HEK293 (cell line): Measurements from ENCODE around the gene NOVA1.

ENCODE experiments used
- CTCF ChIA-PET: fragments of 350-600 bp; formaldehyde crosslinking; extraction: SDS; loops from one replicate; lab custom pipeline; 2021; ENCODE audit warnings: antibody characterized with exemption; lab: Yijun Ruan, JAX
- POLR2A ChIA-PET: fragments of 300-600 bp; formaldehyde crosslinking; extraction: SDS; loops from one replicate; lab custom pipeline; 2020; ENCODE audit warnings: antibody characterized with exemption, inconsistent platforms; lab: Yijun Ruan, JAX
- H3K27ac ChIP-seq: fragments of 200-500 bp; sonication (Bioruptor generic); 2 replicates; pipeline ENCODE4 v1.5.1; 2014; ENCODE audit warnings: low read depth, low read length, control low read depth, inconsistent platforms; ENCODE audit errors: extremely low read depth
- H3K36me3 ChIP-seq, 2 experiments: fragments of 200-500 bp in 1 of 2; sonication (Bioruptor generic) in 1 of 2; 1 replicate in 1 of 2; 2 replicates in 1 of 2; pipeline ENCODE4 v1.5.1; 2014 to 2017; ENCODE audit warnings: inconsistent platforms in 2 of 2, low read length in 2 of 2; ENCODE audit not compliant: control insufficient read depth in 2 of 2, insufficient read depth in 1 of 2
- H3K4me1 ChIP-seq: fragments of 200-500 bp; sonication (Bioruptor generic); 2 replicates; pipeline ENCODE4 v1.5.1; 2014; ENCODE audit warnings: mild to moderate bottlenecking, low read length, inconsistent platforms; ENCODE audit not compliant: control insufficient read depth, insufficient read depth
- H3K4me3 ChIP-seq: 2 replicates; pipeline ENCODE4 v1.5.1; 2011; ENCODE audit warnings: low read depth, mild to moderate bottlenecking, control low read depth, low read length, moderate library complexity
- H3K9me3 ChIP-seq: fragments of 200-500 bp; sonication (Bioruptor generic); 2 replicates; pipeline ENCODE4 v1.5.1; 2014; ENCODE audit warnings: low read depth, low read length, inconsistent platforms; ENCODE audit not compliant: control insufficient read depth, insufficient read depth
- GLIS2 ChIP-seq: fragments of 450-650 bp; formaldehyde crosslinking; IDR thresholded peaks from 2 replicates; pipeline ENCODE4 v1.5.1; 2016; ENCODE audit warnings: missing biosample characterization, missing genetic modification characterization
- KLF10 ChIP-seq: fragments of 450-650 bp; IDR thresholded peaks from 2 replicates; pipeline ENCODE4 v1.5.1; 2018; ENCODE audit warnings: missing biosample characterization, mild to moderate bottlenecking, missing genetic modification characterization
- SP2 ChIP-seq: fragments of 450-650 bp; formaldehyde crosslinking; IDR thresholded peaks from 2 replicates; pipeline ENCODE4 v1.5.1; 2016; ENCODE audit warnings: missing biosample characterization, missing genetic modification characterization
- ZEB2 ChIP-seq: fragments of 450-650 bp; formaldehyde crosslinking; IDR thresholded peaks from 2 replicates; pipeline ENCODE4 v1.5.1; 2016; ENCODE audit warnings: missing biosample characterization, missing genetic modification characterization
- ZNF133 ChIP-seq: fragments of 450-650 bp; formaldehyde crosslinking; IDR thresholded peaks from 2 replicates; pipeline ENCODE4 v1.5.1; 2016; ENCODE audit warnings: missing biosample characterization, missing genetic modification characterization
- ZNF146 ChIP-seq: fragments of 450-650 bp; formaldehyde crosslinking; IDR thresholded peaks from 2 replicates; pipeline ENCODE4 v1.5.1; 2016; ENCODE audit warnings: missing biosample characterization, missing genetic modification characterization
- ZNF202 ChIP-seq: fragments of 450-650 bp; formaldehyde crosslinking; IDR thresholded peaks from 2 replicates; pipeline ENCODE4 v1.5.1; 2016; ENCODE audit warnings: missing biosample characterization, missing genetic modification characterization, borderline replicate concordance
- ZNF221 ChIP-seq: fragments of 450-650 bp; formaldehyde crosslinking; IDR thresholded peaks from 2 replicates; pipeline ENCODE4 v1.5.1; 2017; ENCODE audit warnings: missing biosample characterization, missing genetic modification characterization, borderline replicate concordance
- ZNF529 ChIP-seq: fragments of 450-650 bp; formaldehyde crosslinking; IDR thresholded peaks from 2 replicates; pipeline ENCODE4 v1.5.1; 2017; ENCODE audit warnings: missing genetic modification characterization, missing biosample characterization; ENCODE audit not compliant: insufficient replicate concordance
- ZNF544 ChIP-seq: fragments of 450-650 bp; formaldehyde crosslinking; IDR thresholded peaks from 2 replicates; pipeline ENCODE4 v1.5.0; 2017; ENCODE audit warnings: missing biosample characterization, missing genetic modification characterization
- ZNF549 ChIP-seq: fragments of 450-650 bp; IDR thresholded peaks from 2 replicates; pipeline ENCODE4 v1.5.1; 2018; ENCODE audit warnings: missing biosample characterization, missing genetic modification characterization, mild to moderate bottlenecking, inconsistent platforms, moderate library complexity
- ZNF660 ChIP-seq: fragments of 450-650 bp; IDR thresholded peaks from 2 replicates; pipeline ENCODE4 v1.5.1; 2018; ENCODE audit warnings: missing biosample characterization, mild to moderate bottlenecking, missing genetic modification characterization
- ZNF664 ChIP-seq: fragments of 450-650 bp; formaldehyde crosslinking; IDR thresholded peaks from 2 replicates; pipeline ENCODE4 v1.5.1; 2016; ENCODE audit warnings: missing biosample characterization, missing genetic modification characterization
- TF ChIP-seq, protein P1 (sequence below): fragments of 450-650 bp; formaldehyde crosslinking; IDR thresholded peaks from 2 replicates; pipeline ENCODE4 v1.5.1; 2016; ENCODE audit warnings: missing biosample characterization, missing genetic modification characterization, borderline replicate concordance
- TF ChIP-seq, protein P2 (sequence below): fragments of 450-650 bp; formaldehyde crosslinking; IDR thresholded peaks from 2 replicates; pipeline ENCODE4 v1.5.1; 2017; ENCODE audit warnings: missing biosample characterization, missing genetic modification characterization
- TF ChIP-seq, protein P3 (sequence below): fragments of 450-650 bp; formaldehyde crosslinking; optimal IDR thresholded peaks from 2 replicates; pipeline ENCODE3; 2016; ENCODE audit warnings: missing biosample characterization, mild to moderate bottlenecking, missing genetic modification characterization
- TF ChIP-seq, protein P4 (sequence below): fragments of 450-650 bp; formaldehyde crosslinking; IDR thresholded peaks from 2 replicates; pipeline ENCODE4 v1.5.1; 2016; ENCODE audit warnings: missing biosample characterization, missing genetic modification characterization
- TF ChIP-seq, protein P5 (sequence below): fragments of 450-650 bp; formaldehyde crosslinking; IDR thresholded peaks from 2 replicates; pipeline ENCODE4 v1.5.0; 2017; ENCODE audit warnings: missing biosample characterization, missing genetic modification characterization, borderline replicate concordance
- TF ChIP-seq, protein P6 (sequence below): fragments of 450-650 bp; formaldehyde crosslinking; conservative IDR thresholded peaks from 2 replicates; pipeline ENCODE4 v1.5.1; 2016; ENCODE audit warnings: low read depth, missing biosample characterization, missing genetic modification characterization

The NOVA1 gene

DNA sequence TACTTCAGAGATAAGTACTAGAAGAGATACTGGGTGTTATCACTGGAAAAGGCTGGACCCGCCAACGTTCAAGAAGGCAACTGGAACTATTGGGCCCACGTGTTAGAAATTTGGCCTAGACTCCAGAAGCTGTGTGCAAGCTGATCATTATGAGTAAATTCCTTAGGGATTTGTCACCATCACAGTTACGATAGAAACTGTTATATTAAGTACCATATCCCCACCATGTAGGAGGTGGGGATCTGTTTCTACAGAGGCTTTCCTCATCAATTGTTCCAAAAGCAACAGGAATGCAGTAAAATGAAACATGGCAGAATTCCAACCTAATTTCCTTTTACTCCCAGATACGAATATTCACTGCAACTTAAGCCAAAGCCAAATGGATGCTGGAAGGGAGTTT lies 170.7 kb downstream of the NOVA1 start:
- H3K27ac ChIP-seq, result no peak overlapping the region

More for the DNA sequence above, 170.7 kb downstream of the NOVA1 start:
- ChIA-PET CTCF (no interaction called here), POLR2A (no interaction called here)
- no peaks in the 10 kb centered on the region for H3K36me3 ChIP-seq
- H3K4me3 ChIP-seq, result no peak overlapping the region
- TF ChIP-seq, protein P1, sequence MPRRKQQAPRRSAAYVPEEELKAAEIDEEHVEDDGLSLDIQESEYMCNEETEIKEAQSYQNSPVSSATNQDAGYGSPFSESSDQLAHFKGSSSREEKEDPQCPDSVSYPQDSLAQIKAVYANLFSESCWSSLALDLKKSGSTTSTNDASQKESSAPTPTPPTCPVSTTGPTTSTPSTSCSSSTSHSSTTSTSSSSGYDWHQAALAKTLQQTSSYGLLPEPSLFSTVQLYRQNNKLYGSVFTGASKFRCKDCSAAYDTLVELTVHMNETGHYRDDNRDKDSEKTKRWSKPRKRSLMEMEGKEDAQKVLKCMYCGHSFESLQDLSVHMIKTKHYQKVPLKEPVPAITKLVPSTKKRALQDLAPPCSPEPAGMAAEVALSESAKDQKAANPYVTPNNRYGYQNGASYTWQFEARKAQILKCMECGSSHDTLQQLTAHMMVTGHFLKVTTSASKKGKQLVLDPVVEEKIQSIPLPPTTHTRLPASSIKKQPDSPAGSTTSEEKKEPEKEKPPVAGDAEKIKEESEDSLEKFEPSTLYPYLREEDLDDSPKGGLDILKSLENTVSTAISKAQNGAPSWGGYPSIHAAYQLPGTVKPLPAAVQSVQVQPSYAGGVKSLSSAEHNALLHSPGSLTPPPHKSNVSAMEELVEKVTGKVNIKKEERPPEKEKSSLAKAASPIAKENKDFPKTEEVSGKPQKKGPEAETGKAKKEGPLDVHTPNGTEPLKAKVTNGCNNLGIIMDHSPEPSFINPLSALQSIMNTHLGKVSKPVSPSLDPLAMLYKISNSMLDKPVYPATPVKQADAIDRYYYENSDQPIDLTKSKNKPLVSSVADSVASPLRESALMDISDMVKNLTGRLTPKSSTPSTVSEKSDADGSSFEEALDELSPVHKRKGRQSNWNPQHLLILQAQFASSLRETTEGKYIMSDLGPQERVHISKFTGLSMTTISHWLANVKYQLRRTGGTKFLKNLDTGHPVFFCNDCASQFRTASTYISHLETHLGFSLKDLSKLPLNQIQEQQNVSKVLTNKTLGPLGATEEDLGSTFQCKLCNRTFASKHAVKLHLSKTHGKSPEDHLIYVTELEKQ (tag by site-specific recombination), result no peak
- no peak for TF ChIP-seq ZNF221 (tag by site-specific recombination)
- no peak for TF ChIP-seq ZNF664 (tag by site-specific recombination)
- TF ChIP-seq KLF10 (tag by site-specific recombination), result no peak
- TF ChIP-seq ZNF529 (tag by site-specific recombination), result no peak
- TF ChIP-seq ZNF202, result no peak
- no peak for TF ChIP-seq ZEB2 (tag by site-specific recombination)
- TF ChIP-seq, protein P2, sequence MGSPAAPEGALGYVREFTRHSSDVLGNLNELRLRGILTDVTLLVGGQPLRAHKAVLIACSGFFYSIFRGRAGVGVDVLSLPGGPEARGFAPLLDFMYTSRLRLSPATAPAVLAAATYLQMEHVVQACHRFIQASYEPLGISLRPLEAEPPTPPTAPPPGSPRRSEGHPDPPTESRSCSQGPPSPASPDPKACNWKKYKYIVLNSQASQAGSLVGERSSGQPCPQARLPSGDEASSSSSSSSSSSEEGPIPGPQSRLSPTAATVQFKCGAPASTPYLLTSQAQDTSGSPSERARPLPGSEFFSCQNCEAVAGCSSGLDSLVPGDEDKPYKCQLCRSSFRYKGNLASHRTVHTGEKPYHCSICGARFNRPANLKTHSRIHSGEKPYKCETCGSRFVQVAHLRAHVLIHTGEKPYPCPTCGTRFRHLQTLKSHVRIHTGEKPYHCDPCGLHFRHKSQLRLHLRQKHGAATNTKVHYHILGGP, result no peak
- no peak for TF ChIP-seq ZNF133 (tag by site-specific recombination)
- TF ChIP-seq, protein P3, sequence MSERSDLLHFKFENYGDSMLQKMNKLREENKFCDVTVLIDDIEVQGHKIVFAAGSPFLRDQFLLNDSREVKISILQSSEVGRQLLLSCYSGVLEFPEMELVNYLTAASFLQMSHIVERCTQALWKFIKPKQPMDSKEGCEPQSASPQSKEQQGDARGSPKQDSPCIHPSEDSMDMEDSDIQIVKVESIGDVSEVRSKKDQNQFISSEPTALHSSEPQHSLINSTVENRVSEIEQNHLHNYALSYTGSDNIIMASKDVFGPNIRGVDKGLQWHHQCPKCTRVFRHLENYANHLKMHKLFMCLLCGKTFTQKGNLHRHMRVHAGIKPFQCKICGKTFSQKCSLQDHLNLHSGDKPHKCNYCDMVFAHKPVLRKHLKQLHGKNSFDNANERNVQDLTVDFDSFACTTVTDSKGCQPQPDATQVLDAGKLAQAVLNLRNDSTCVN (tag by site-specific recombination), result no peak
- TF ChIP-seq, protein P4, sequence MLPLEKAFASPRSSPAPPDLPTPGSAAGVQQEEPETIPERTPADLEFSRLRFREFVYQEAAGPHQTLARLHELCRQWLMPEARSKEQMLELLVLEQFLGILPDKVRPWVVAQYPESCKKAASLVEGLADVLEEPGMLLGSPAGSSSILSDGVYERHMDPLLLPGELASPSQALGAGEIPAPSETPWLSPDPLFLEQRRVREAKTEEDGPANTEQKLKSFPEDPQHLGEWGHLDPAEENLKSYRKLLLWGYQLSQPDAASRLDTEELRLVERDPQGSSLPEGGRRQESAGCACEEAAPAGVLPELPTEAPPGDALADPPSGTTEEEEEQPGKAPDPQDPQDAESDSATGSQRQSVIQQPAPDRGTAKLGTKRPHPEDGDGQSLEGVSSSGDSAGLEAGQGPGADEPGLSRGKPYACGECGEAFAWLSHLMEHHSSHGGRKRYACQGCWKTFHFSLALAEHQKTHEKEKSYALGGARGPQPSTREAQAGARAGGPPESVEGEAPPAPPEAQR, result no peak
- no peak for TF ChIP-seq ZNF549 (tag by site-specific recombination)
- no peak for TF ChIP-seq ZNF146
- TF ChIP-seq SP2 (tag by site-specific recombination), result no peak
- no peak for TF ChIP-seq ZNF544 (tag by site-specific recombination)
- TF ChIP-seq, protein P5, sequence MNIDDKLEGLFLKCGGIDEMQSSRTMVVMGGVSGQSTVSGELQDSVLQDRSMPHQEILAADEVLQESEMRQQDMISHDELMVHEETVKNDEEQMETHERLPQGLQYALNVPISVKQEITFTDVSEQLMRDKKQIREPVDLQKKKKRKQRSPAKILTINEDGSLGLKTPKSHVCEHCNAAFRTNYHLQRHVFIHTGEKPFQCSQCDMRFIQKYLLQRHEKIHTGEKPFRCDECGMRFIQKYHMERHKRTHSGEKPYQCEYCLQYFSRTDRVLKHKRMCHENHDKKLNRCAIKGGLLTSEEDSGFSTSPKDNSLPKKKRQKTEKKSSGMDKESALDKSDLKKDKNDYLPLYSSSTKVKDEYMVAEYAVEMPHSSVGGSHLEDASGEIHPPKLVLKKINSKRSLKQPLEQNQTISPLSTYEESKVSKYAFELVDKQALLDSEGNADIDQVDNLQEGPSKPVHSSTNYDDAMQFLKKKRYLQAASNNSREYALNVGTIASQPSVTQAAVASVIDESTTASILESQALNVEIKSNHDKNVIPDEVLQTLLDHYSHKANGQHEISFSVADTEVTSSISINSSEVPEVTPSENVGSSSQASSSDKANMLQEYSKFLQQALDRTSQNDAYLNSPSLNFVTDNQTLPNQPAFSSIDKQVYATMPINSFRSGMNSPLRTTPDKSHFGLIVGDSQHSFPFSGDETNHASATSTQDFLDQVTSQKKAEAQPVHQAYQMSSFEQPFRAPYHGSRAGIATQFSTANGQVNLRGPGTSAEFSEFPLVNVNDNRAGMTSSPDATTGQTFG (tag by site-specific recombination), result no peak
- TF ChIP-seq ZNF660 (tag by site-specific recombination), result no peak
- TF ChIP-seq, protein P6, sequence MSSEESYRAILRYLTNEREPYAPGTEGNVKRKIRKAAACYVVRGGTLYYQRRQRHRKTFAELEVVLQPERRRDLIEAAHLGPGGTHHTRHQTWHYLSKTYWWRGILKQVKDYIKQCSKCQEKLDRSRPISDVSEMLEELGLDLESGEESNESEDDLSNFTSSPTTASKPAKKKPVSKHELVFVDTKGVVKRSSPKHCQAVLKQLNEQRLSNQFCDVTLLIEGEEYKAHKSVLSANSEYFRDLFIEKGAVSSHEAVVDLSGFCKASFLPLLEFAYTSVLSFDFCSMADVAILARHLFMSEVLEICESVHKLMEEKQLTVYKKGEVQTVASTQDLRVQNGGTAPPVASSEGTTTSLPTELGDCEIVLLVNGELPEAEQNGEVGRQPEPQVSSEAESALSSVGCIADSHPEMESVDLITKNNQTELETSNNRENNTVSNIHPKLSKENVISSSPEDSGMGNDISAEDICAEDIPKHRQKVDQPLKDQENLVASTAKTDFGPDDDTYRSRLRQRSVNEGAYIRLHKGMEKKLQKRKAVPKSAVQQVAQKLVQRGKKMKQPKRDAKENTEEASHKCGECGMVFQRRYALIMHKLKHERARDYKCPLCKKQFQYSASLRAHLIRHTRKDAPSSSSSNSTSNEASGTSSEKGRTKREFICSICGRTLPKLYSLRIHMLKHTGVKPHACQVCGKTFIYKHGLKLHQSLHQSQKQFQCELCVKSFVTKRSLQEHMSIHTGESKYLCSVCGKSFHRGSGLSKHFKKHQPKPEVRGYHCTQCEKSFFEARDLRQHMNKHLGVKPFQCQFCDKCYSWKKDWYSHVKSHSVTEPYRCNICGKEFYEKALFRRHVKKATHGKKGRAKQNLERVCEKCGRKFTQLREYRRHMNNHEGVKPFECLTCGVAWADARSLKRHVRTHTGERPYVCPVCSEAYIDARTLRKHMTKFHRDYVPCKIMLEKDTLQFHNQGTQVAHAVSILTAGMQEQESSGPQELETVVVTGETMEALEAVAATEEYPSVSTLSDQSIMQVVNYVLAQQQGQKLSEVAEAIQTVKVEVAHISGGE (tag by site-specific recombination), result no peak
- TF ChIP-seq GLIS2 (tag by site-specific recombination), result no peak
- no peaks in the 10 kb centered on the region for H3K4me1 ChIP-seq
- no peaks in the 10 kb centered on the region for H3K9me3 ChIP-seq
